H1 (cell line): ENCODE results near the gene INSIG1. TPM values are rescaled to one million over a fixed set of nuclear protein-coding genes. Genes with fewer than 3 reads are reported as not detected.

Source experiments
- CTCF ChIA-PET: fragments of 300-600 bp; sonication (Branson Sonifier 250); formaldehyde crosslinking; loops from one replicate; lab custom pipeline; 2021; ENCODE audit not compliant: partially characterized antibody; lab: Charles Lee
- POLR2A ChIA-PET: fragments of 300-600 bp; sonication (Branson Sonifier 250); formaldehyde crosslinking; loops from one replicate; lab custom pipeline; 2021; ENCODE audit warnings: inconsistent platforms; ENCODE audit not compliant: partially characterized antibody; lab: Charles Lee
- DNase-seq, 2 experiments: peaks; one replicate each; pipeline versions ENCODE4 v3.0.0 to v3.0.0-alpha.2; 2010 to 2022; ENCODE audit warnings: low spot score in 2 of 2, low read depth in 1 of 2, mixed read lengths in 1 of 2
- FAIRE-seq: peaks from 2 replicates; lab custom pipeline; 2011; peaks lifted over from hg19 to GRCh38; lab: Jason Lieb, UNC
- H2AFZ ChIP-seq: 2 replicates; pipeline ENCODE4 v1.8.1; 2012; ENCODE audit warnings: low read length, inconsistent platforms
- H2AK5ac ChIP-seq: 2 replicates; pipeline ENCODE4 v1.6.1; 2013; ENCODE audit warnings: low read depth, low read length
- H2BK120ac ChIP-seq: replicated peaks from 2 replicates; pipeline ENCODE3; 2013; ENCODE audit warnings: low read depth, low read length, inconsistent platforms
- H2BK12ac ChIP-seq: 2 replicates; pipeline ENCODE4 v1.6.1; 2013; ENCODE audit warnings: low read depth, low read length
- H2BK15ac ChIP-seq: 2 replicates; pipeline ENCODE4 v1.6.1; 2013; ENCODE audit warnings: low read length
- H2BK20ac ChIP-seq: 2 replicates; pipeline ENCODE4 v1.6.1; 2013; ENCODE audit warnings: low read length
- H2BK5ac ChIP-seq: 2 replicates; pipeline ENCODE4 v1.6.1; 2013; ENCODE audit warnings: low read depth, low read length
- H3K14ac ChIP-seq: 2 replicates; pipeline ENCODE4 v1.6.1; 2013; ENCODE audit warnings: inconsistent platforms; ENCODE audit not compliant: insufficient read length
- H3K18ac ChIP-seq: 2 replicates; pipeline ENCODE4 v1.6.1; 2013; ENCODE audit warnings: low read length; ENCODE audit errors: extremely low read depth
- H3K23ac ChIP-seq: 2 replicates; pipeline ENCODE4 v1.6.1; 2013; ENCODE audit warnings: inconsistent platforms; ENCODE audit not compliant: insufficient read length
- H3K23me2 ChIP-seq: 2 replicates; pipeline ENCODE4 v1.6.1; 2013; ENCODE audit warnings: low read depth, low read length
- H3K27ac ChIP-seq: 2 replicates; pipeline ENCODE4 v1.6.1; 2011; ENCODE audit warnings: low read depth, low read length, inconsistent platforms
- H3K27me3 ChIP-seq, 4 experiments: replicated peaks in 1 of 4; 1 replicate in 1 of 4; 2 replicates in 3 of 4; pipeline versions ENCODE4 v1.6.1 to v1.8.1; 2011 to 2013; ENCODE audit warnings: low read length in 3 of 4, mild to moderate bottlenecking in 3 of 4, inconsistent platforms in 2 of 4, mixed read lengths in 2 of 4, moderate library complexity in 1 of 4; ENCODE audit not compliant: control insufficient read depth in 3 of 4, insufficient read depth in 3 of 4; ENCODE audit errors: extremely low read depth in 1 of 4
- H3K36me3 ChIP-seq, 4 experiments: 2 replicates each; pipeline versions ENCODE4 v1.6.1 to v1.8.1; 2011 to 2013; ENCODE audit warnings: mild to moderate bottlenecking in 4 of 4, low read length in 3 of 4, moderate library complexity in 2 of 4, control low read depth in 1 of 4, inconsistent platforms in 1 of 4; ENCODE audit not compliant: insufficient read depth in 4 of 4, control insufficient read depth in 2 of 4
- H3K4ac ChIP-seq: replicated peaks from 2 replicates; pipeline ENCODE3; 2013; ENCODE audit warnings: low read length, low read depth, mixed read lengths, inconsistent platforms; ENCODE audit not compliant: insufficient read length
- H3K4me1 ChIP-seq, 4 experiments: replicated peaks in 1 of 4; 1 replicate in 1 of 4; 2 replicates in 3 of 4; pipeline versions ENCODE4 v1.6.1 to v1.8.1; 2011 to 2013; ENCODE audit warnings: low read length in 3 of 4, inconsistent platforms in 2 of 4, mixed read lengths in 1 of 4; ENCODE audit not compliant: insufficient read depth in 4 of 4, control insufficient read depth in 3 of 4
- H3K4me2 ChIP-seq, 2 experiments: 2 replicates each; pipeline versions ENCODE4 v1.6.1 to v1.8.1; 2011 to 2013; ENCODE audit warnings: low read depth in 2 of 2, low read length in 2 of 2, control low read depth in 1 of 2, inconsistent platforms in 1 of 2, mild to moderate bottlenecking in 1 of 2; ENCODE audit not compliant: insufficient read depth in 1 of 2
- H3K4me3 ChIP-seq, 4 experiments: fragments of 200-600, 300-600 bp in 1 of 4; sonication (generic), shearing (Covaris generic), sonication (Bioruptor Twin) in 1 of 4; 2 replicates each; pipeline versions ENCODE4 v1.5.1 to v1.8.1; 2011 to 2016; ENCODE audit warnings: low read length in 4 of 4, low read depth in 3 of 4, control low read depth in 2 of 4, inconsistent platforms in 2 of 4, mild to moderate bottlenecking in 2 of 4, mixed read lengths in 1 of 4, moderate library complexity in 1 of 4; ENCODE audit not compliant: insufficient read depth in 2 of 4; ENCODE audit errors: extremely low read depth in 1 of 4
- H3K56ac ChIP-seq: replicated peaks from 2 replicates; pipeline ENCODE3; 2013; ENCODE audit warnings: low read depth, mild to moderate bottlenecking, mixed read lengths, low read length, inconsistent platforms; ENCODE audit not compliant: insufficient read length
- H3K79me1 ChIP-seq: 2 replicates; pipeline ENCODE4 v1.6.1; 2013; ENCODE audit warnings: low read depth, low read length, control low read depth
- H3K79me2 ChIP-seq, 2 experiments: 2 replicates each; pipeline versions ENCODE4 v1.6.1 to v1.8.1; 2012 to 2013; ENCODE audit warnings: low read length in 2 of 2, mild to moderate bottlenecking in 2 of 2, inconsistent platforms in 1 of 2; ENCODE audit not compliant: insufficient read depth in 2 of 2, control insufficient read depth in 1 of 2
- H3K9ac ChIP-seq, 4 experiments: replicated peaks in 1 of 4; 1 replicate in 1 of 4; 2 replicates in 3 of 4; pipeline versions ENCODE4 v1.6.1 to v1.8.1; 2011 to 2013; ENCODE audit warnings: low read depth in 3 of 4, low read length in 3 of 4, control low read depth in 2 of 4, mild to moderate bottlenecking in 2 of 4, moderate library complexity in 2 of 4, inconsistent platforms in 1 of 4; ENCODE audit errors: extremely low read depth in 1 of 4
- H3K9me3 ChIP-seq, 2 experiments: 2 replicates each; pipeline versions ENCODE4 v1.6.1 to v1.8.1; 2012 to 2013; ENCODE audit warnings: mild to moderate bottlenecking in 2 of 2, moderate library complexity in 2 of 2, control low read depth in 1 of 2, inconsistent platforms in 1 of 2, low read depth in 1 of 2, low read length in 1 of 2, mixed read lengths in 1 of 2; ENCODE audit not compliant: insufficient read depth in 2 of 2
- H4K20me1 ChIP-seq, 2 experiments: replicated peaks in 1 of 2; 2 replicates each; pipeline versions ENCODE3 to v1.8.1; 2011 to 2013; ENCODE audit warnings: inconsistent platforms in 2 of 2, low read length in 2 of 2, mild to moderate bottlenecking in 1 of 2; ENCODE audit not compliant: insufficient read depth in 2 of 2, control insufficient read depth in 1 of 2
- H4K5ac ChIP-seq: 2 replicates; pipeline ENCODE4 v1.6.1; 2013; ENCODE audit warnings: low read length, low read depth, mixed read lengths, inconsistent platforms; ENCODE audit not compliant: insufficient read length
- H4K8ac ChIP-seq: 2 replicates; pipeline ENCODE4 v1.8.0; 2013; ENCODE audit warnings: mild to moderate bottlenecking, moderate library complexity, low read length, inconsistent platforms; ENCODE audit not compliant: insufficient read depth; ENCODE audit errors: extremely low read depth
- H4K91ac ChIP-seq: replicated peaks from 2 replicates; pipeline ENCODE3; 2013; ENCODE audit warnings: low read length, mixed read lengths, inconsistent platforms; ENCODE audit not compliant: insufficient read length
- CBX5 ChIP-seq: fragments of 300-800, 300-1000 bp; sonication (generic); IDR thresholded peaks from 2 replicates; pipeline ENCODE4 v1.7.1; 2016; ENCODE audit warnings: antibody characterized with exemption, low read length, low read depth
- CHD1 ChIP-seq: IDR thresholded peaks from 2 replicates; pipeline ENCODE4 v1.6.1; 2012; ENCODE audit warnings: low read depth, low read length, improper control_type of control experiment
- JUN ChIP-seq: IDR thresholded peaks from 2 replicates; pipeline ENCODE4 v1.6.1; 2011; ENCODE audit warnings: low read depth, mild to moderate bottlenecking, improper control_type of control experiment, low read length
- KDM4A ChIP-seq: IDR thresholded peaks from one replicate; pipeline ENCODE4 v1.7.1; 2012; ENCODE audit warnings: low read depth, mild to moderate bottlenecking, moderate library complexity, low read length, inconsistent platforms; ENCODE audit not compliant: severe bottlenecking
- POLR2A ChIP-seq, 2 experiments: IDR thresholded peaks; 1 replicate in 1 of 2; 2 replicates in 1 of 2; pipeline ENCODE4 v1.6.1; 2011; ENCODE audit warnings: low read depth in 2 of 2, low read length in 2 of 2, mild to moderate bottlenecking in 2 of 2; ENCODE audit errors: control extremely low read depth in 1 of 2
- SIRT6 ChIP-seq: IDR thresholded peaks from one replicate; pipeline ENCODE4 v1.7.1; 2012; ENCODE audit warnings: low read length, inconsistent platforms
- SP1 ChIP-seq: IDR thresholded peaks from 2 replicates; pipeline ENCODE4 v1.6.1; 2011; ENCODE audit warnings: low read depth, low read length
- SRF ChIP-seq: IDR thresholded peaks from 2 replicates; pipeline ENCODE4 v1.6.1; 2011; ENCODE audit warnings: mild to moderate bottlenecking, low read depth, low read length, moderate library complexity
- TCF12 ChIP-seq: IDR thresholded peaks from 2 replicates; pipeline ENCODE4 v1.6.1; 2011; ENCODE audit warnings: low read depth, mild to moderate bottlenecking, low read length
- USF2 ChIP-seq: IDR thresholded peaks from 2 replicates; pipeline ENCODE4 v1.6.1; 2011; ENCODE audit warnings: low read length, improper control_type of control experiment
- ZNF274 ChIP-seq: IDR thresholded peaks from 2 replicates; pipeline ENCODE4 v1.7.0; 2012; ENCODE audit warnings: low read length, borderline replicate concordance; ENCODE audit errors: extremely low read depth
- WGBS, 2 experiments: shearing (Covaris generic) in 1 of 2; methylation state at CpG; one replicate each; pipeline versions ENCODE4 v1.1.6 to v1.1.7; 2013 to 2015; ENCODE audit warnings: low lambda C conversion rate in 2 of 2, mixed read lengths in 2 of 2, inconsistent platforms in 1 of 2, low coverage in 1 of 2, missing lambda C conversion rate in 1 of 2; ENCODE audit not compliant: insufficient replicate concordance in 2 of 2, insufficient coverage in 1 of 2, insufficient read length in 1 of 2; ENCODE audit errors: extremely low coverage in 1 of 2, missing lambda C conversion rate in 1 of 2; 5-methylcytosine and 5-hydroxymethylcytosine counted together
- polyA plus RNA-seq, 7 experiments: library from polyadenylated mRNA; depleted of rRNA in 3 of 7; stranded (reverse) in 5 of 7; unstranded in 2 of 7; fragments of >200 nt in 5 of 7; fragments of 200-250 nt in 2 of 7; gene quantifications; 1 replicate in 5 of 7; 2 replicates in 1 of 7; 4 replicates in 1 of 7; pipeline versions ENCODE4 v1.2.1 to v1.2.3, GENCODE V29; 2011 to 2013; ENCODE audit warnings: missing spikeins in 2 of 7, mixed read lengths in 2 of 7
- total RNA-seq: library from RNA; stranded (reverse); fragmentation: NEBNext Ultra II Directional; extraction: Animal tissue kit (Norgen Biotek cat#: 25700); gene quantifications from 2 replicates; pipeline ENCODE4 v1.2.1, GENCODE V29; 2021

The INSIG1 gene
- total and polyA plus RNA-seq, 2 of the 8 experiments (the other 6 are each of a cell fraction or from before 2014, with no cell fraction given) = 40.0 to 58.4 TPM

GRCh38 chr7:155310425-155311114 is 12.9 kb downstream of the INSIG1 start:
- H4K91ac ChIP-seq = no peak overlapping the region
- ChIA-PET POLR2A (no interaction called here), CTCF (no interaction called here)
- H2BK15ac ChIP-seq = no peak overlapping the region
- no peak overlapping the region for H2BK12ac ChIP-seq
- no peaks in the 10 kb centered on the region; the same call in none of the 2 replicates for H3K79me1 ChIP-seq
- no peaks in the 10 kb centered on the region for H3K9me3 ChIP-seq
- H2AK5ac ChIP-seq = no peak overlapping the region
- H2BK20ac ChIP-seq = no peak overlapping the region
- WGBS, 2 experiments = 92% methylated on average over 13 of the region's 13 CpGs; no CpG with 5 or more reads in 1 of the 2 experiments
- H3K27ac ChIP-seq = no peak overlapping the region
- no peak overlapping the region for H3K14ac ChIP-seq
- no peak overlapping the region for H3K9ac ChIP-seq
- no peak overlapping the region for H3K4ac ChIP-seq
- no peaks in the 10 kb centered on the region for H3K27me3 ChIP-seq
- H3K18ac ChIP-seq = no peak overlapping the region
- H3K23ac ChIP-seq = no peak overlapping the region
- peaks cover 5 to 6% of the 10 kb centered on the region in 2 experiments for H4K20me1 ChIP-seq
- H3K4me1 ChIP-seq = no peaks in the 10 kb centered on the region; a peak in 1 of 7 replicates
- peaks cover 2 to 46% (median 18%) of the 10 kb centered on the region in 4 experiments; a peak in 7 of 8 replicates for H3K36me3 ChIP-seq
- peaks cover 0 to 6% of the 10 kb centered on the region in 2 experiments; a peak in 1 of 4 replicates for H3K79me2 ChIP-seq
- H3K23me2 ChIP-seq = no peaks in the 10 kb centered on the region
- no peak overlapping the region for H2BK5ac ChIP-seq
- H3K4me3 ChIP-seq = no peak overlapping the region
- no peak overlapping the region for H2AFZ ChIP-seq
- H4K5ac ChIP-seq = no peak overlapping the region
- no peak overlapping the region for H4K8ac ChIP-seq
- no peak overlapping the region for H2BK120ac ChIP-seq
- H3K4me2 ChIP-seq = no peak overlapping the region
- FAIRE-seq (no peak), DNase-seq (no peak)
- no peak overlapping the region for H3K56ac ChIP-seq
- no peak for TF ChIP-seq SIRT6
- no peak for TF ChIP-seq USF2
- no peak for TF ChIP-seq SP1
- no peak for TF ChIP-seq JUN
- no peak for TF ChIP-seq POLR2A (IDR thresholded peaks at IDR 0.05; ENCODE audit: control extremely low read depth in 1 of 2, low read depth in 2 of 2, low read length in 2 of 2)
- TF ChIP-seq CBX5 = no peak
- no peak for TF ChIP-seq KDM4A
- TF ChIP-seq SRF = no peak
- no peak for TF ChIP-seq TCF12
- no peak for TF ChIP-seq ZNF274
- TF ChIP-seq CHD1 = no peak
